ENCODE data around the gene AP2A2.

The AP2A2 gene

DNA sequence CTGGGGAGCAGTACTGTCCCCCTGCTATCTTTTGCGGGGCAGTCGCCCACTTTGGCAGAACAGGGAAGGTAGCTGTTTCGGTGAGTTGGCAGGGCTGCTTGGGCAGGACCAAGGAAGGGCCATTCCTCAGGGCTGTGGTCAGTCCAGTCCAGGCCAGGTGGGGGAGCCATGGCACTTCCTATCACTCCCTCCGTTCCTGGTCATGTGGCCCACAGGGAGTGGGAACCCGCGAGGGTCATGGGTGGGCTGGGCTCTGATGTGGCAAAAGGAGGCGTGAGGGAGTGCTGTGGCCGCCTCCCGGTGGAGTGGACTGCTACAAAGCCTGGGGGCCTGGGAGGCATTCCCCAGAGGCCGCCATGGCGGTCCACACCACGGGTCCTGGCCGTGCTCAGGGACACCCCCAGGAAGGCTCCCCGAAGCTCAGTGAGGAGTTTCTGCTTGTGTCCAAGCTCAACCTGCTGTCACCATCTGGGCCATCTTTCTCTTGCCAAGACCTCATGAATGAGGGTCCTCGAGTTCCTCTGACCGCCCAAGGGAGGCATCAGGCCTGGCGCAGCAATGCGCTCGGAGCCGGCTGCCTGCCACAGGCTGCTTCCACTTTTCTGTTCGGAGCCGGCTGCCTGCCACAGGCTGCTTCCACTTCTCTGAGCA, 27.0 kb upstream of the AP2A2 start:
- TF ChIP-seq ZBTB7A (IDR thresholded peaks at IDR 0.05; ENCODE audit: low read depth) (0 out of 2 replicates have a peak, but pooled peaks have one; percentile 3), CREB1 (IDR thresholded peaks at IDR 0.05; ENCODE audit: low read depth) (no peak), RAD21 (IDR thresholded peaks at IDR 0.05; ENCODE audit: low read depth) (peak; percentile 52), EP300 (IDR thresholded peaks at IDR 0.05; ENCODE audit: borderline replicate concordance) (no peak)
- TF ChIP-seq, protein P1, sequence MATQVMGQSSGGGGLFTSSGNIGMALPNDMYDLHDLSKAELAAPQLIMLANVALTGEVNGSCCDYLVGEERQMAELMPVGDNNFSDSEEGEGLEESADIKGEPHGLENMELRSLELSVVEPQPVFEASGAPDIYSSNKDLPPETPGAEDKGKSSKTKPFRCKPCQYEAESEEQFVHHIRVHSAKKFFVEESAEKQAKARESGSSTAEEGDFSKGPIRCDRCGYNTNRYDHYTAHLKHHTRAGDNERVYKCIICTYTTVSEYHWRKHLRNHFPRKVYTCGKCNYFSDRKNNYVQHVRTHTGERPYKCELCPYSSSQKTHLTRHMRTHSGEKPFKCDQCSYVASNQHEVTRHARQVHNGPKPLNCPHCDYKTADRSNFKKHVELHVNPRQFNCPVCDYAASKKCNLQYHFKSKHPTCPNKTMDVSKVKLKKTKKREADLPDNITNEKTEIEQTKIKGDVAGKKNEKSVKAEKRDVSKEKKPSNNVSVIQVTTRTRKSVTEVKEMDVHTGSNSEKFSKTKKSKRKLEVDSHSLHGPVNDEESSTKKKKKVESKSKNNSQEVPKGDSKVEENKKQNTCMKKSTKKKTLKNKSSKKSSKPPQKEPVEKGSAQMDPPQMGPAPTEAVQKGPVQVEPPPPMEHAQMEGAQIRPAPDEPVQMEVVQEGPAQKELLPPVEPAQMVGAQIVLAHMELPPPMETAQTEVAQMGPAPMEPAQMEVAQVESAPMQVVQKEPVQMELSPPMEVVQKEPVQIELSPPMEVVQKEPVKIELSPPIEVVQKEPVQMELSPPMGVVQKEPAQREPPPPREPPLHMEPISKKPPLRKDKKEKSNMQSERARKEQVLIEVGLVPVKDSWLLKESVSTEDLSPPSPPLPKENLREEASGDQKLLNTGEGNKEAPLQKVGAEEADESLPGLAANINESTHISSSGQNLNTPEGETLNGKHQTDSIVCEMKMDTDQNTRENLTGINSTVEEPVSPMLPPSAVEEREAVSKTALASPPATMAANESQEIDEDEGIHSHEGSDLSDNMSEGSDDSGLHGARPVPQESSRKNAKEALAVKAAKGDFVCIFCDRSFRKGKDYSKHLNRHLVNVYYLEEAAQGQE (IDR thresholded peaks at IDR 0.05; ENCODE audit: low read depth), result no peak
- TF ChIP-seq, protein P2, sequence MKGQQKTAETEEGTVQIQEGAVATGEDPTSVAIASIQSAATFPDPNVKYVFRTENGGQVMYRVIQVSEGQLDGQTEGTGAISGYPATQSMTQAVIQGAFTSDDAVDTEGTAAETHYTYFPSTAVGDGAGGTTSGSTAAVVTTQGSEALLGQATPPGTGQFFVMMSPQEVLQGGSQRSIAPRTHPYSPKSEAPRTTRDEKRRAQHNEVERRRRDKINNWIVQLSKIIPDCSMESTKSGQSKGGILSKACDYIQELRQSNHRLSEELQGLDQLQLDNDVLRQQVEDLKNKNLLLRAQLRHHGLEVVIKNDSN (IDR thresholded peaks at IDR 0.05), result peak; percentile 59
- TF ChIP-seq, protein P3, sequence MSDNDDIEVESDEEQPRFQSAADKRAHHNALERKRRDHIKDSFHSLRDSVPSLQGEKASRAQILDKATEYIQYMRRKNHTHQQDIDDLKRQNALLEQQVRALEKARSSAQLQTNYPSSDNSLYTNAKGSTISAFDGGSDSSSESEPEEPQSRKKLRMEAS (IDR thresholded peaks at IDR 0.05), result no peak

DNA sequence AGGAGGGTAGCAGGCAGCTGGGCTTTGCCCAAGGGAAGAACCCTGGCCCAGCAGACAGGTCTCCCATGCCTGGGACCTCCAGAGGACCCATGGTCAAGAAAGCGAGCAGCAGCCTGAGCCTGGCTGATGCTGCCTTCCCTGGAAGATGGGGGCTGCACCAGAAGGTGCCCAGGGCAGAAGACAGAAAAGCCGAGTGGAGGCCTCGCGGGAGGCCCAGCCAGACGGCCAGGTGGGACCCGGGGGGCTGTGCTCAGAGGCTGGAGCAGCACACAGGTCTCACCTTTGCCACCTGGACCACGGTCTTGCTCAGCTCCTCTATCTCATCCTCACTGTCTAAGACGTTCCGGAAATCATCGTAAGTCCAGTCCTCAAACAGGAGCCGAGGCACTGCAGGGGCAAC, 25.9 kb upstream of the AP2A2 start:
- TF ChIP-seq, protein P3 (IDR thresholded peaks at IDR 0.05), result no peak
- TF ChIP-seq EGR1 (IDR thresholded peaks at IDR 0.05) (no peak), ZBTB7A (IDR thresholded peaks at IDR 0.05; ENCODE audit: low read depth) (no peak), TCF12 (IDR thresholded peaks at IDR 0.05; ENCODE audit: low read depth) (no peak), FOXM1 (IDR thresholded peaks at IDR 0.05; ENCODE audit: borderline replicate concordance, low read depth) (no peak)

DNA sequence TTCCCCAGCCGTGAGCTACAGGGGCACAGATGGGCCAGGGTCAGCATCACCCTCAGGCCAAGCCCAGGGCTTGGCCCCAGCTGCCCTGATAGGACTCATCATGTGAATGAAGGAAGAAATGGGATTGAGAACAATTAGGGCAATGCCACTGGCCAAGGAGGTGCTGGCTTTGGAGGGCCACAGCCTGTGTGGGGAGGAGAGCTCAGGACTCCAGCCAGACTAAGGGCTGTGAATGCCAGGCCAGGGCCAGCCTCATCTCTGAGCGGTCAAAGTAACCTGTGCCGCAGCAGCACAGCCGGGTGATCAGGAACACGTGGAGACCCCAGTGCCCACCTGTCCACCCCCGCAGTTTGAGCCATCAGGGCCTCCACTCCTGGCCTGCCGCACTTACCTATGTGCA, 25.1 kb upstream of the AP2A2 start:
- TF ChIP-seq, protein P2 (IDR thresholded peaks at IDR 0.05), result no peak
- TF ChIP-seq TAF1 (IDR thresholded peaks at IDR 0.05; ENCODE audit: low read depth), result no peak
- TF ChIP-seq RAD21 (IDR thresholded peaks at IDR 0.05; ENCODE audit: low read depth), result no peak
- no peak for TF ChIP-seq CREB1 (IDR thresholded peaks at IDR 0.05; ENCODE audit: low read depth)
- no peak for TF ChIP-seq YY1 (IDR thresholded peaks at IDR 0.05; ENCODE audit: low read depth)
- TF ChIP-seq CEBPB (IDR thresholded peaks at IDR 0.05), result no peak
- TF ChIP-seq, protein P3 (IDR thresholded peaks at IDR 0.05), result no peak
- no peak for TF ChIP-seq TCF12 (IDR thresholded peaks at IDR 0.05; ENCODE audit: low read depth)
- TF ChIP-seq FOXM1 (IDR thresholded peaks at IDR 0.05; ENCODE audit: borderline replicate concordance, low read depth), result no peak
- TF ChIP-seq EP300 (IDR thresholded peaks at IDR 0.05; ENCODE audit: borderline replicate concordance), result no peak
- no peak for TF ChIP-seq NFIC (IDR thresholded peaks at IDR 0.05)
- TF ChIP-seq ZBTB7A (IDR thresholded peaks at IDR 0.05; ENCODE audit: low read depth), result no peak
- no peak for TF ChIP-seq EGR1 (IDR thresholded peaks at IDR 0.05)
- no peak for TF ChIP-seq TEAD4 (IDR thresholded peaks at IDR 0.05)

DNA sequence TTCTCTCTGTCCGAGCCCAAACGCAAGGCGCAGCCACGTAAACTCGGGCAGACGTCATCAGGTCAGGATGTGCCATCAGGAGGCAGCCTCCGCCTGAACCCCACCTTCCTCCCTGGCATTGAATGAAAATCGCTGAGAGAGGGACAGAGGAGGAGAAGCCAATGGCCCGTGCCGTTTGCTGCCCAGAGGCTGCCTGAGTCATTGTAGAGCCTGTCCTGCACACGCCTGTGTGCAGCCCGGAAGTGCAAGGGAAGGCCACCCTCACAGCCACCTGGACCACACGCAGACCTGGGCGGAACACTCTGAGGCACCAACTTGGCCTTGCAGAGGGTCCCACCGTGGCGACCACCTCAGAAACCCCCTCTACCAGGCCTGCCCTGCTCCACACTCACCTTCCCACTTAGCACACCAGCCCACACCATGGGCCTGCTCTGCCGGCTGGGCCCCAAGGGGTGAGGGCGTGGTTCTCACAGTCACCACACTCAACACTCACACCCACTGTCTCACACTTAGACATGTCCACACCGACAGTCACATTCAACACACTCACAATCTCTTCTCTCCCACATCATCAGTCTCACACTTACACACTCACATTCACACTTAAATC, 24.1 kb upstream of the AP2A2 start:
- TF ChIP-seq, protein P3 (IDR thresholded peaks at IDR 0.05), result no peak

DNA sequence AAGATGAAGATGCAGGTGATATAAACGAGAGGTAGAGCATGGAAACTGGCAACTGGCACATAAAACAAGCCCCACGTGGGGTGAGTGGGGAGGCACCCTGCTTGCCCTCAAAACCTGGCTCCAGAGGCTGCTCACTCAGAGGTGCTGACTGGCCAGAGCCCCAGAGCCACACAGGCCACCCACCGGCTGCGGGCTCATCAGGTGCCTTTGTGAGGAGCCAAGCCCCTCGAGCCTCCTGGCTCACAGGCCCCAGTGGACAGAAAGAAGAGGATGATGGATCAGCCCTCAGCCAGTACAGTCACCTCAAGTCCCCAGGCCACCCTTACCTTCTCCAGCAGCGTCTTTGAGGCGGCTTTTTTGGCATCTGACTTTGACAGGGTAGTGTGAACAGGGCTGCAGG, 21.3 kb upstream of the AP2A2 start:
- TF ChIP-seq, protein P2 (IDR thresholded peaks at IDR 0.05), result no peak
- TF ChIP-seq YY1 (IDR thresholded peaks at IDR 0.05; ENCODE audit: low read depth), result no peak
- TF ChIP-seq FOXM1 (IDR thresholded peaks at IDR 0.05; ENCODE audit: borderline replicate concordance, low read depth), result no peak
- no peak for TF ChIP-seq TAF1 (IDR thresholded peaks at IDR 0.05; ENCODE audit: low read depth)
- TF ChIP-seq EP300 (IDR thresholded peaks at IDR 0.05; ENCODE audit: borderline replicate concordance), result no peak
- TF ChIP-seq, protein P3 (IDR thresholded peaks at IDR 0.05), result no peak
- no peak for TF ChIP-seq NFIC (IDR thresholded peaks at IDR 0.05)
- no peak for TF ChIP-seq TCF12 (IDR thresholded peaks at IDR 0.05; ENCODE audit: low read depth)
- TF ChIP-seq EGR1 (IDR thresholded peaks at IDR 0.05), result no peak
- TF ChIP-seq RAD21 (IDR thresholded peaks at IDR 0.05; ENCODE audit: low read depth), result no peak
- TF ChIP-seq, protein P1 (IDR thresholded peaks at IDR 0.05; ENCODE audit: low read depth), result no peak
- no peak for TF ChIP-seq CEBPB (IDR thresholded peaks at IDR 0.05)
- TF ChIP-seq TEAD4 (IDR thresholded peaks at IDR 0.05), result no peak
